ENCODE results near the gene LRRN4CL.
"Not testable (repeated sequence)": the region's sequence is repeated elsewhere in the genome, so short reads cannot be mapped to it uniquely, and the experiment has no call there.

The LRRN4CL gene

DNA sequence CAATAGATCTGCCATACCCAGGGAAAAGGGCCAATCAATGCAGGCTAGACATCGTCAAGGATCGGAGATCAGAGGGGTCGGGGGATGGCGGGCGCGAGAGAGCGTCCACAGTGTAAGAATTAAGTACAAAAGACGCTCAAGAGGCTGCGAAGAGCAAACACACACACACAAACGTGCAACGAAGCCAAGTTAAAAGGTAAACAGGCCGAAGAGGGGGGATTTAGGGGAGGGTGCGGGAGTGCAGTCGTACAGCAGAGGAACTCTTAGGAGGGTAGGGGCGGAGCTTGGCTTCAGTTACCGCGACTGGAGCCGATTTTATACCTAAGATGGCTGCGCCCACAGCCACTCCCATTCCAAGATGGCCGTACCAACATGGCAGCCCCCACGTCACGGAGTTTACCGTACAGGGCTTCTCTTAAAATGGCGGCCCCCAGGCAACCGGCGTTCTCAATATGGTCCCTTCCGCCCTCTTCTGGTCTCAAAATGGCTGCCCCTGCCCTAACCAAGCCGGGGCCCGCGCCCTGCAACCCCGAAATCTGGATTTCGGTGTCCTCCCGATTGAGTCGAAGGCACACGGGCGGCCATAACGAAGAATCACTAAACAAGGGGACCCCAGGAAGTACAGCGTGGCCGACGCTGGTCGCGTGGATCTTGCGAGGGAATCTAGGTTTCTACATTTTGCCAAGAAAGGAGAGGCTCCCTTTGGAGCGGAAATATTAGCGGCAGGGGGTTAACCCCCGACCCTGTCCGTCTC is 20.1 kb upstream of the LRRN4CL start:
- DNase-seq = peak; percentile 98

GRCh38 chr11:62708793-62709192 is 19.5 kb upstream of the LRRN4CL start:
- no peak for DNase-seq

GRCh38 chr11:62708392-62708791 is 19.1 kb upstream of the LRRN4CL start:
- DNase-seq = no peak

DNA sequence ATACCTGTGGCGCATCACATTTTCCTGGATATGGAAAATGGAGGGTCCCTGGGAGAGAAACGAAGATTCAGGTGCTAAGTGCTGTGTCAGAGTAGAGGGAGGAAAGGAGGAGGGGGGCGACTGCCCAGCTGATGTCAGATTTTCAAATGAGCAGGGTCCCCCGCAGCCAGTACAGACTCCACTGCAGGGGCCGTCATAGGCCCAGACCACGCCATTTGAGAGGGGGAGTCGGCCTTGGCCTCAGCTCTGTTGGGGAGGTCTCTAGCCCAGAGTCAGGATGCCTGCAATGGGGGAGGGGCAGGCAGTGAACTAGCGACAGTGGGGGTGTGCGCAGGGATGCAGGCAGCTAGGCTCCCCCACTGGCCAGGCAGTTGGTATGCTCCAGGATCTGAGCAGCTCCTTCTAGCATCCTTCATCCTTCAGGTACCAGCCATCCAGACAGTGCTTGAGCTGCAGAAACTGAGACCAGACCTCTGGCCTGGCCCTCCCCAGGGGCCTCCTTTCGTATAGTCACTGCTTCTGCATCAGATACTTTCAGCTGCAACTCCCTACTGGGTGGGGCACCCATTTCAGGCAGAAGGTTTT is 18.0 kb upstream of the LRRN4CL start, which contains the start of the genes BSCL2 and GNG3:
TSS of gene BSCL2 (minus strand) at position 148 of the 585 bp plus-strand sequence. CDS start 229 bp downstream, outside the sequence.
TSS of gene GNG3 (plus strand) at position 400 of the 585 bp plus-strand sequence. CDS start 620 bp downstream, outside the sequence.
- DNase-seq = peak; percentile 25

GRCh38 chr11:62706850-62707247 is 17.5 kb upstream of the LRRN4CL start:
- DNase-seq = no peak

GRCh38 chr11:62705880-62706849 is 16.8 kb upstream of the LRRN4CL start:
- peak; percentile 95 for DNase-seq

- no peak for DNase-seq
These were observed 16.1 kb upstream of the LRRN4CL start for GRCh38 chr11:62705413-62705812.

GRCh38 chr11:62703921-62704320 is 14.6 kb upstream of the LRRN4CL start:
- not testable (repeated sequence) for DNase-seq

DNA sequence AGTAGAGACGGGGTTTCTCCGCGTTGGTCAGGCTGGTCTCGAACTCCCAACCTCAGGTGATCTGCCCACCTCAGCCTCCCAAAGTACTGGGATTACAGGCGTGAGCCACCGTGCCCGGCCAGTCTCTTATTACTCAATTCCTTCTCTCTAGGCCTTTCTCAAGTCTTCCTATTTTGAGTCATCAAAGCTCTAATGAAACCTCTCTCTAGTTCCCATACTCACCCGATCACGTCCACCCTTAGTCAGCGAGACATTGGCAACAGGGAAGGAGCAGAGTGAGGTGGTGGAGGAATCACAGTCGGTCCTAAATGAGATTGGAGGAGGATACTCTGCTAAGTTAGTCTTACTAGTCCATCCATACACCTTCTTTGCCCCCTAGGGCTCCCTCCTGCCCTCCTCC is 12.9 kb upstream of the LRRN4CL start:
- DNase-seq = no peak

DNA sequence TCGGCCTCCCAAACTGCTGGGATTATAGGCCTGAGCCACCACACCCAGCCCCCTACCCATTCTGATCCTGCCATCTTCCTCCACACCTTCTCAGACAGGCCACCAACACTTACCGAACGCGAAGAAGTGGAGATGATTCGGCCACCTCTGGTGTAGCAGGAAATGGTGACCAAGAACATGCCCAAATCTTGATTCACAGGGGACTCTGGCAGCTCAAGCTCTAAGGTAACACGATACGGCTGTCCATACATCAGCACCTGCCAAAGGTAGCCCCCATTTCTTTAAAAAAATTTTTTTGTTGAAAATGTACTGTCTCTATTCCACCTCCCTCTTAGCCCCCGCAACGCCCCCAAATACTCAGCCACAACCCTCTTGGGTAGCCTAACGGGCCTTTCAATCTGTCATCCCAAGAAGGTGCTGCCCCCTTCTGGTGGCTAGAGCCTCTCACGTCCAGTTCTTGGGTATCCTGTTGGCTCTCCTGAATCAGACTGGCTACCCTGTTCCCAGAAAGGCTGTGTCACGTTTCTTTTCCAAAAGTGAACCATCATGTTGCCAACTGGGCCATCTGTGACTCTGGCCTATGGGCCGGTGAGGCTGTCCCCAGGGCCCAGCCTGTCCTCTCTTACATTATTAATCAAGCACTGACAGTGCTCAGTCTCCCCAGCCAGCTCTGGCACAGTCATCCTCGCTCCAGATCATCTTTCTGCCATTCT is 5.3 kb upstream of the LRRN4CL start:
- DNase-seq = peak; percentile 74

DNA sequence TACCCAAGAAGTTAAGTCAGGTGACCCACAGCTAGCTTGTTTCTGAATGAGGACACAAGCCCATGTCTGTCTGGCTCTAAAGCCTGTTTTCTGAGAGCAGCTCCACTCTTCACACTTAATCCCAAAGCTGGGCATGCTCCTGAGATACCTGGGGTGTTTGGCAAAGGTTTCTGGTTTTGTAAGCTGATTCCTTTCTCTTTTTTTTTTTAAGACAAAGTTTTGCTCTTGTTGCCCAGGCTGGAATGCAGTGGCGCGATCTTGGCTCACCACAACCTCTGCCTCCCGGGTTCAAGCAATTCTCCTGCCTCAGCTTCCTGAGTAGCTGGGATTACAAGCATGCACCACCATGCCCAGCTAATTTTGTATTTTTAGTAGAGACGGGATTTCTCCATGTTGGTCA is 4.3 kb upstream of the LRRN4CL start:
- DNase-seq = not testable (repeated sequence)

DNA sequence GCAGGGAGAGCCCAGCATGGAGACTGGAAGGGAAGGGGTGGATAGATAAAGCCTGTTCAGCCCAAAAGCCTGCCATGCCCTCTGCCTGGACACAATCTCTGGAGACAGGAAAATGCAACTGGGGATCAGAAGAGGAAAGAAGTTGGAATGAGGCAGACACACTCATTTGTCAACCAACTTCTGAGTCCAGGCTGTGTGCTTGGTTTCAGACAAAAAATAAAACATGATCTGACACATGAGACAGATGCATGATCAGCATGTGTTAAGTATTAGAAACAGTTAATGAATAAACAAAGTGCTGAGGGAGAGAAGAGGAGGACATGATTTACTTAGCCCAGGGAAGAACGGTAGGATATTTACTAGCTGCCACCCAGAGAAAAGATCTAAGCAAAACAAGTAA is 839 bp downstream of the LRRN4CL start:
- DNase-seq = no peak

- DNase-seq = no peak
These were observed 1.6 kb downstream of the LRRN4CL start for GRCh38 chr11:62687508-62688396.

GRCh38 chr11:62682518-62682917 is 6.8 kb downstream of the LRRN4CL start:
- no peak for DNase-seq

- DNase-seq = peak; percentile 81
These were observed 8.5 kb downstream of the LRRN4CL start for GRCh38 chr11:62680825-62681240.

DNA sequence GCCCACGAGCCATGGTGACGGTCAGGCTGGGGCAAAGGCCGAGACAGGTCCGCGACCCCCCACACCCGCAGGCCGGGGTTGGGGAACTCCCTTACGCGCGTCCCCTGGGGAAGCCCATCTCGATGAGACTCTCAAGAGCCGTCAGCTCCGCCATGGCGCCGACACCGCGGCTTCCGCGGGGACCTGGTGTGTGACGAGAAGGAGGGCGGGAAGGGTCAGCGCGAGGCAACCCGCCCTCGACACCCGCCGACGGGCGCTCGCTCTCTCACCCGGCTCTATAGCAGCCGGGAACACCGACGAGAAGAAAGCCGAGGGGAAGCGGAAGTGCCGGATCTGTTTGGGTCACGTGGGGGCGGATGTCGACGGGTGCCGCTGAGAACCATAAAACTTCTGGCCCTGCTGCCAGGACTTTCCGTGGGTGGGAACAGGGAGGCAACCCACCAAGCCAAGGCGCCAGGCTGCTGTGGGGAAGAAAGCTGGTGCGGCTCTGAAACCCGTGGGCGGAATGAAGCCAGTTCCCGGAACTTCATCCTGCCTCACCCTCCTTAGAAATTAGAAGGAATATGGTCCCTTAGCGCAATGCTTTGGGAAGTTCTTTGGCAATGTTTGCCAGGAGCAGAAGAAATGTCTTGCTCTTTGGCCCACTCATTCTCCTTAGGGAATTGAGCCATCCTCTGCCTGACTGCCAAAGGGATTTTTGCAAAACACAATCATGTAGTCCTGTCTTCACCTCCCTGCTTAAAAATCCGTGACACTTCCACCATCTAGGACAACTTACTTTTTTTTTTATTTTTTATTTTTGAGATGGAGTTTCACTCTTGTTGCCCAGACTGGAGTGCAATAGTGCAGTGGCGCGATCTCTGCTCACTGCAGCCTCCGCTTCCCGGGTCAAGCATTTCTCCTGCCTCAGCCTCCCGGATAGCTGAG is 10.3 kb downstream of the LRRN4CL start, which contains the start of gene UBXN1:
TSS of gene UBXN1 (minus strand) at position 304 of the 927 bp plus-strand sequence. CDS start at position 154, 150 bp downstream.
- peak; percentile 89 for DNase-seq

- no peak for DNase-seq
These were observed 10.9 kb downstream of the LRRN4CL start for GRCh38 chr11:62678433-62678769.

- DNase-seq = no peak
These were observed 11.6 kb downstream of the LRRN4CL start for GRCh38 chr11:62677714-62678113.

DNA sequence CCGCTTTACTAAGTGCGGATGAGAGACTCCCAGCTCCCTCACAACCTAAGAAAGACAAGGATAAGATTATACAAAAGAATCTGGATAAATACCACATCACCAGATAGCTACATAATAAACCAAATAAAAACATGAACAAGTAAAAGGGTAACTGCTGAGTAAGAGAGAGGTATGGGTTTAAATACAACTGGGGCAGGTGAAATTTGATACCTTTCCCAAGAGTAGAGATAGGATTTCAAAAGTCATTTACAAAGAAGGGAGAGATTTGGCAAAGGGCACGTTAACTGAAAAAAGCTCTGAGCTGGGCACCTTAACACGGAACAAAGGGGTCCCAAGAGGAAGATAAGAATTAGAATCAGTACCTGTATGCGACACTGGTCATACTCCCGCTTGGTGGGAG is 12.2 kb downstream of the LRRN4CL start:
- no peak for DNase-seq

GRCh38 chr11:62676698-62677097 is 12.6 kb downstream of the LRRN4CL start:
- DNase-seq = no peak
